Measurements from ENCODE around the gene KCTD10.

GRCh38 chr12:109463756-109464155 lies 13.3 kb downstream of the KCTD10 start:
- no peak for TF ChIP-seq CTCF (IDR thresholded peaks at IDR 0.05)
- no peak; the same call in 1 of the 2 replicates for TF ChIP-seq MAX (IDR thresholded peaks at IDR 0.05; ENCODE audit: low read depth)
- TF ChIP-seq POLR2AphosphoS5 (IDR thresholded peaks at IDR 0.05; ENCODE audit: low read depth, low read length), result no peak
- no peak for TF ChIP-seq REST (IDR thresholded peaks at IDR 0.05; ENCODE audit: low read depth, low read length)
- TF ChIP-seq RAD21 (IDR thresholded peaks at IDR 0.05; ENCODE audit: low read length), result no peak
- no peak for TF ChIP-seq TAF1 (IDR thresholded peaks at IDR 0.05; ENCODE audit: borderline replicate concordance, low read depth, low read length)
